Nucleus accumbens (tissue), 56 donors: ENCODE measurements around the gene GRIK4.

ENCODE experiments used
- DNase-seq, 56 donors: peaks; one replicate each; lab custom pipeline; 2025; lab: John Stamatoyannopoulos, UW

Gene GRIK4

DNA sequence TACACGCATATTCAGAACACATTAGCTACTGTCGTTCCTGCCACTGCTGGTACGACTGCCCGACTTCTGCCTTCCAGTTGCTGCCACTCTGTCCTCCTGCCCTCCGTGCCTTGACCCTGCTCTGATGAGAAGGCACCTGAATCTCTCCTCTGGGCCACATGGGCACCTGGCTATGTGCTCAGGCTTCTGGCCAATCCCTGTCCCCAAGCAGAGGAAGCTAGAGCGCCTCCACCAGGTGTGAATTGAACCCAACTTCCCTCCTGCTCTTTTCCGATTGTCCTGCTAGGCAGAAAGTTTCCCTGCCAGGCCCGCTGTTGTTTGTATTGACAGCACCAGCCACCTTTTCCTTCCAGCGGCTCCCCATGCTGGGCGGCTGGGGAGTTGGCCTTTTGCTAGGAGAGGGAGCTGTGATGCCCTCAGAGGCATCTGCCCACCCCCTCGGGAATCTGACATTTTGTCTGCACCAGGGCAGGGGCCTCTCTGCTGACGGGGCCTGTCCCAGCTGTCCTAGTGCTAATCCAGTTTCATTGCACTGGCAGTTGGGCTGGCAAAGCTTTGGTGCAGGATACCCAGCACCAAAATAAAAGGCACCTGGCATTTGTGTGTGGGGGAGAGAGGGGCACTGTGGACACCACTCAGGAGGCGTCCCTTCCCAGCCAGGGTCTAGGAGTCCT lies 118.0 kb downstream of the GRIK4 start:
- no peak for DNase-seq

- no peak for DNase-seq
Observed at GRCh38 chr11:120630122-120630521, 118.6 kb downstream of the GRIK4 start.

GRCh38 chr11:120632579-120632978 lies 121.0 kb downstream of the GRIK4 start:
- DNase-seq, result no peak

GRCh38 chr11:120633616-120634393 lies 122.3 kb downstream of the GRIK4 start:
- DNase-seq, result no peak

DNA sequence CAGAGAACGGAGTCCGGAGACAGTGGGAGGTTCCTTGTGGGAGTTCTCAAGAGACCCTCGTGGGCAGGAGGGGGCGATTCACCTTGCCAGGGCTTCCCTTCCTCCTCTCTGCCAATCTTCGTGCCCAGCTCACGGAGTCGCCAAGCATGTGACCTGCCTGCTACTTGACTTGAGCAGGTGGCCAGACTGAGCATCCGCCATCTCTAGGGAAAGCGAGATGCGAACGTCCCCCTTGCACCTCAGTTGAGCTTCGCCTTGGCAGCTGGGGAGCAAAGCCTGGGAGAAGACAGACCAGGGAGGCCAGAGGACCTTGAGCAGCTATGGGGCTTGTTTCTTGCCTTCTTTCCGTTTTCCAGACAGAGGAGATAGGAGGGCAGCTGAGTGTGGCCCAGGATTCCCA lies 123.2 kb downstream of the GRIK4 start:
- DNase-seq, result no peak

DNA sequence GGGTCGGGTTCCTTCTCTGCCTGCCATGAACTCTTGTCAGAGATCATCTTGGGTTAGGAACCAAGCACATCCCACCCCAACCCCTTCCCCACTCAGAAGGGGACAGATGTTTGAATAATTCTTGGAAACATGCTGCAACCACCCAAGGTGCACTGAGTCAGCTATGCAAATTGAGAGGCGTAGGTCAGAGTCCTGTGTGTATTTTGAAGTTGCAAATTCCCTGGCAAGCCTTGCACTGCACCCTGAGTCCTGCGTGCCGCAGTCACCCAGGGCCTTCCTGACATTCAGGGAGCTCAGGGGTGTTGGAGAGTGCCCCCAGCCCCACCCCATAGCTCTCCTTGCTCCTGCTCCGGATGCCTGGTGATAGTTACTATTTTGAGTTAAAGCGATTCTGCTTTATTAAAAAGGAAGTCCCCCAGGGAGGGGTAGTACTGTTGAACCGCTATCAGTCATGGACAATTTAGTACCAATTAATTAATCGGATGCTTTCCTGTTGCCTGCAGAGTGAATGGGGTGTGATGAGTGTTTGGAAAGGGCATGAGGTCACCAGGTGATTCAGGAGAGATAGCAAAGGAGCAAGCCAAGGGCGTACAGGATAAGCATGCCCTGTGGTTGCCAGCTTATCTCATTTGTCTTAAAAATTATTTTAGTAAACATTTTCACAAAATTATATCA lies 123.7 kb downstream of the GRIK4 start:
- no peak for DNase-seq

DNA sequence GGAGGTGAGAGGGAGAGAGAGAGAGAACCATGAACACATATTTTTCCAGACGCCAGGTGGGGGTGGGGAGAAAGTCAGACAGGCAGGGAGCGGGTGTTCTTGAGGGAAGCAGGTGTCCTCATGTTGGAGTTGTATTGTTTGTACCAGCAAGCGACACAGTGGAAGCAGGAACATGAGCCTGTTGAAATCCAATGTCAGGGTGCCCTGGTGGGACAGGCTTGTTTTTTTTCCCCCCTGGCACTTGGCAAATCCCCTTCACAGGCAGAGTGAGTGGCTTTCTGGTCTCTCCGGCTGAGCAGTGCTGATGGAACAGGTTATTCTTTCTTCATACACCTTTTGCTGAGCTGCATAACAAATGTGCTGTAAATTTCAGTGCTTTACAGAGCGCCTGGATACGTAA lies 125.6 kb downstream of the GRIK4 start:
- DNase-seq, result no peak

GRCh38 chr11:120642196-120642894 lies 130.8 kb downstream of the GRIK4 start:
- peak in 1 of 56 donors; percentile 6 for DNase-seq

GRCh38 chr11:120643284-120643683 lies 131.7 kb downstream of the GRIK4 start:
- no peak for DNase-seq

DNA sequence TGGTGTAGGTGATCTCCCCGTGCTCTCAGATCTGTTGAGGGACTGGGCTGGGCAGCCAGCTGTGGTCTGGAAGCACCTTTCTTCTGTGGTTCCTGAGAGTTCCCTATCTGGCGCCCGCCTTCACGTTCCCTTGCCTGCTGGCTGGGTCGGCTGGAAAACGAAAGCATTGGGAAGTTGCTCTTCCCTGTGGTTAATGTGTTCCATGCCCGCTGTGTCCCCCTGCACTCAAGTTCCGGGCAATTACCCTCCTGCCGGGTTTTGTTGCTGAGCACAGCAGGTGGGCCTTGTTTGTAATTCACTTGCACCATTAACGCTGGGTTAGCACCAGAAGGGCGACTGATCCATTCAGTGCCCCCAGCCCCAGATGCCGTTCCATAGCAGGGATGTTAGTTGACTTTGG lies 134.1 kb downstream of the GRIK4 start:
- DNase-seq, result no peak

- no peak for DNase-seq
Observed at GRCh38 chr11:120646206-120646605, 134.7 kb downstream of the GRIK4 start.

DNA sequence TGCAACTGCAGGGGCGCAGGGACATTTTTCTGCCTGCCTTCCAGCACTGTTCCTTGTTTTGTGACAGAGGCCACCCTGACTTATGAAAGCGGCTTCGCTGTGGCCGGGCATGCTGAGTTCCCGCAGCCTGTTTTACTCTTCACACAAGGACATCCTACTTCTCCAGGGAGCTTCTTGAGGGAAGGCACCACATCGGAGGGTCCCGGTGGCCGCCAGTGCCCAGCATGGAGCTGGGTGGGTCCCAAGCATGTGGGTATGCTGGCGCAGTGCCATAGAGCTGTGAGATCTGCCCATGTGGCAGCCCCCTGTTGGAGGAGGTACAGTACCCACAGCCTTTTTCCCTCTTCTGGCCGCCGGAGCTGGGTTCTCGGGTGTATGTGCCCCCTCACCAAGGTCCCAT lies 136.1 kb downstream of the GRIK4 start:
- no peak for DNase-seq

GRCh38 chr11:120648771-120649170 lies 137.2 kb downstream of the GRIK4 start:
- DNase-seq, result no peak

- DNase-seq, result no peak
Observed at GRCh38 chr11:120649316-120649715, 137.8 kb downstream of the GRIK4 start.

DNA sequence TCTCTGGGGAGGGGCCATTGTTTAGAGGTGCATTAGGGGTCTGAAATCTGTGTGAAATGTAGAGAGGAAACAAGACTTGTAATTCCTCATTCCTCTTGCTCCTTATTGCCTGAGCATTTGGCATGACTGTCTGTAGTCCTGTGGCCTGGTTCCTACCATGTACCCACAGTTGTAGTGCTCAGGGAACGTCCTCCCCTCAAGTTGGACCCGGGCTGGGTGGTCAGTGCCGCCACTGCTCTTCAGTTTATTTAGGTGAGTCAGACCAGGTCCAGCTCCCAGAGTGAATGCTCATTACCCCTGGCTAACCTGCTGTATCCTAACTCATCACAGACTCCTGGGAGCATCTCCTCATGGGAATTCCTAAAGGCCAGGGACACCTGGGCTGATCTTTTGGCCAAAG lies 139.8 kb downstream of the GRIK4 start:
- DNase-seq, result no peak

DNA sequence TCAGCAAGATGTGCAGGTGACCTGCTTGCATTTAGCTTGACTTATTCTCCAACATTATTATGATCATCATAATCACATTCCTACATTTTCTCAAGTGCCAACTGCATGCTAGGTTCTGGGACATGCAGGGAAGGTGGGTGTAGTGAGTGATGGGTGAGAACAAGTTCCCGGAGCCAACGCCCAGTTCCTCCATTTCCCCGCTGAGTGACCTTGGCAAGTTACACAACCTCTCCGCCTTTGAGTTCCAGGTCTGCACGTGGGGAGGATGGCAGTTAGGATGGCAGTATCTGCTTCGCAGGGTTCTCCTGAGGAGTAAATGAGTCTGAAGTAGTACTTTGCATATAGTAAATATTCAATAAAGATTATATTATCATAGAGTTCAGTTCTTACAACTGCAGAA lies 140.3 kb downstream of the GRIK4 start:
- peak in 26 of 56 donors; percentile 7 to 81 (median 47) for DNase-seq

DNA sequence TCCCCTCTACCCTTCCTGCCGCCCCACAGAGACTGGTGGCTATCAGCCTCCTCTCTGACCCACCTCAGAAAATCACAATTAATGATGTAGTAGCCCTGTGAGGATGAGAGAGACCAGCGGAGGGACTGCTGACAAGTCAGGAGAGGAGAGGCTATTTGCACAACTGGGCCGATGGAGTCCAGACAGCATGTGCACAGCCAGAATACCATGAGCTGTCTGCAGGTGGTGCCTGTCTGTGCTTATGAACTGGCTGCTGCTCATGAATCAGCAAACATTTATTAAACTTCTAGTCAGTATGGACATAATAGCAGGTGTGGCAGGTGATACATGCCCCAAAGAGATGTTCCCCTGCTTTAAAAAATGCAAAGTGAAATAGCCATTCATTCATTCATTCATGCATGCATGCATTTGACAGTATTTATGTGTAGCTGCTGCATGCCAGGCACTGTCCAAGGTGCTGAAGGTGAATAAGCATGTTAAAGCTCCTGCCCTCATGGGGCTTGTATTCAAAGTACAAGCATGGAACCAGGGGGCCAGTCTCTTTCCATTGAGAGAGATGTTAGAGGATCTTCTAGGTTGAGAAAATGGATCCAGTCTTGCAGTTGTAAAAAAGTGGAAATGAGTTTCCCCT lies 141.3 kb downstream of the GRIK4 start:
- DNase-seq, result no peak

GRCh38 chr11:120655589-120655988 lies 144.0 kb downstream of the GRIK4 start:
- no peak for DNase-seq

- DNase-seq, result no peak
Observed at GRCh38 chr11:120657306-120658070, 145.9 kb downstream of the GRIK4 start.

GRCh38 chr11:120658071-120658423 lies 146.5 kb downstream of the GRIK4 start:
- no peak for DNase-seq
